ENCODE measurements around the gene PORCN.
A peak's percentile ranks its signal among the peaks of the same experiment; 100 is the strongest.

PORCN gene

DNA sequence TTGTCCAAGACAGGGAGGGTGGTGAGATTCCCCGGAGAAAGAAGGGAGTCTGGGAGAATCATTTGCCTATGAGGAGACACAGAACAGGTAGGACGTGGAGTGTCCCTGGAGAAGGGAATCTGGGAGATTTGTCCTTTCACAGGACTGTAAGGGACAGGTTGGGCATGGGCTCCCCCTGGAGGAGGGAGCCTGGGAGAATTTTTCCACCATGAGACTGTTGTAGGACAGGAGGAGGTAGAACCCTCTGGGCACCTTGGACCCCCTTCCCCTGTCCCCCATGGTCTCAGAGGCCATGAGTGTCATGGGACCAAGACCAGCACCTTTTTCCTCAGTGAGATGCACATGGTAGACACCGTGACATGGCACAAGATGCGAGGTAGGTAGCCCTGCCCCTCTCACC lies 2.8 kb downstream of the PORCN start:
- no peak for DNase-seq (ENCODE audit: extremely low read depth, low read depth)
- TF ChIP-seq, protein P1, sequence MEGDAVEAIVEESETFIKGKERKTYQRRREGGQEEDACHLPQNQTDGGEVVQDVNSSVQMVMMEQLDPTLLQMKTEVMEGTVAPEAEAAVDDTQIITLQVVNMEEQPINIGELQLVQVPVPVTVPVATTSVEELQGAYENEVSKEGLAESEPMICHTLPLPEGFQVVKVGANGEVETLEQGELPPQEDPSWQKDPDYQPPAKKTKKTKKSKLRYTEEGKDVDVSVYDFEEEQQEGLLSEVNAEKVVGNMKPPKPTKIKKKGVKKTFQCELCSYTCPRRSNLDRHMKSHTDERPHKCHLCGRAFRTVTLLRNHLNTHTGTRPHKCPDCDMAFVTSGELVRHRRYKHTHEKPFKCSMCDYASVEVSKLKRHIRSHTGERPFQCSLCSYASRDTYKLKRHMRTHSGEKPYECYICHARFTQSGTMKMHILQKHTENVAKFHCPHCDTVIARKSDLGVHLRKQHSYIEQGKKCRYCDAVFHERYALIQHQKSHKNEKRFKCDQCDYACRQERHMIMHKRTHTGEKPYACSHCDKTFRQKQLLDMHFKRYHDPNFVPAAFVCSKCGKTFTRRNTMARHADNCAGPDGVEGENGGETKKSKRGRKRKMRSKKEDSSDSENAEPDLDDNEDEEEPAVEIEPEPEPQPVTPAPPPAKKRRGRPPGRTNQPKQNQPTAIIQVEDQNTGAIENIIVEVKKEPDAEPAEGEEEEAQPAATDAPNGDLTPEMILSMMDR (IDR thresholded peaks at IDR 0.05; ENCODE audit: low read depth, low read length), result peak; percentile 48

DNA sequence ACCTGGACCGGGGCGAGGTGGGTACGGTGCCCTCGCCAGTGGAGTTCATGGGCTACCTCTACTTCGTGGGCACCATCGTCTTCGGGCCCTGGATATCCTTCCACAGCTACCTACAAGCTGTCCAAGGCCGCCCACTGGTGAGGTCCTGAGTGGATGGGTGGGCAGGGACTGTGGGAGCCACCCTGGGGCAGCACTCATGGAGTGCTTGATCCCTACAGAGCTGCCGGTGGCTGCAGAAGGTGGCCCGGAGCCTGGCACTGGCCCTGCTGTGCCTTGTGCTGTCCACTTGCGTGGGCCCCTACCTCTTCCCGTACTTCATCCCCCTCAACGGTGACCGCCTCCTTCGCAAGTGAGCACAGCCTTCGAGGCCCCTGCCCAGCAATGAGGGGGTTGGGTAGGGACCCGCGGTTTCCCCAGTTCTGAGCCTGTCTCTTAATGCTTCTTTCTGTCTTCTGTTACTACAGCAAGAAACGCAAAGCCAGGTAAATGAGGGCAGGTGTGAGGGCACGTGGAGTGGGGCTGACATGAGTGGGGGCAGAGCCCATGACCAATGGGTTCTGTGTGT lies 3.7 kb downstream of the PORCN start:
- DNase-seq (ENCODE audit: extremely low read depth, low read depth), result no peak
- TF ChIP-seq, protein P1 (IDR thresholded peaks at IDR 0.05; ENCODE audit: low read depth, low read length), result no peak

DNA sequence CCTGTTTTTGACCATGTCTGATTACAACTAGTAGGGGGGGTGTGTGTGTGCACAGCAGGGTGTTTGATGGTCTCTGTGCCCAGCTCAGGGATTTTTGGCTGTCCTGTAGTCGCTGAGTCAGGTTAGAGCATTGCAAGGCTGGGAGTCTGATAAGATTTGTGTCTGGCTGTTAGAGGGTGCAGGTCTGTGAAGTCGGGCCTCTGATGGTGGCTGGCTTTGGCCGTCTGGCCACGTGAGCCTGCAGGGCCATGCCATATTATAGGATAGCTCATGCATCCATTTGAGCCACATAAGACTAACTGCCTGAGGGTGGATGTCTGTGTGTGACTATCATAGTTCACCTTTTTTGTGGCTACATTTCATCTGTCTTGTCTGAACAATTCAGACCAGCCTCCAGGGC lies 4.9 kb downstream of the PORCN start:
- TF ChIP-seq, protein P1 (IDR thresholded peaks at IDR 0.05; ENCODE audit: low read depth, low read length), result no peak
- DNase-seq (ENCODE audit: extremely low read depth, low read depth), result no peak

GRCh38 chrX:48514126-48514806 lies 5.5 kb downstream of the PORCN start:
- no peak for DNase-seq (ENCODE audit: extremely low read depth, low read depth)
- TF ChIP-seq, protein P1 (IDR thresholded peaks at IDR 0.05; ENCODE audit: low read depth, low read length), result no peak

GRCh38 chrX:48514868-48515460 lies 6.2 kb downstream of the PORCN start:
- TF ChIP-seq, protein P1 (IDR thresholded peaks at IDR 0.05; ENCODE audit: low read depth, low read length), result no peak
- DNase-seq (ENCODE audit: extremely low read depth, low read depth), result no peak

- no peak for DNase-seq (ENCODE audit: extremely low read depth, low read depth)
- TF ChIP-seq, protein P1 (IDR thresholded peaks at IDR 0.05; ENCODE audit: low read depth, low read length), result no peak
These were observed 7.0 kb downstream of the PORCN start for GRCh38 chrX:48515842-48516241.

GRCh38 chrX:48516285-48516684 lies 7.5 kb downstream of the PORCN start:
- no peak for DNase-seq (ENCODE audit: extremely low read depth, low read depth)
- TF ChIP-seq, protein P1 (IDR thresholded peaks at IDR 0.05; ENCODE audit: low read depth, low read length), result no peak

Measured in AG09319 (cell line).